Activated naive CD4-positive, alpha-beta T cell treated with anti-CD3 and anti-CD28 coated beads, Interleukin-2, amount 50 U/mL, for 16 hours (primary cell): ENCODE measurements around the gene KIF17.

Experiments
- DNase-seq: peaks from one replicate; pipeline ENCODE4 v3.0.0-alpha.2; 2020

KIF17 gene

DNA sequence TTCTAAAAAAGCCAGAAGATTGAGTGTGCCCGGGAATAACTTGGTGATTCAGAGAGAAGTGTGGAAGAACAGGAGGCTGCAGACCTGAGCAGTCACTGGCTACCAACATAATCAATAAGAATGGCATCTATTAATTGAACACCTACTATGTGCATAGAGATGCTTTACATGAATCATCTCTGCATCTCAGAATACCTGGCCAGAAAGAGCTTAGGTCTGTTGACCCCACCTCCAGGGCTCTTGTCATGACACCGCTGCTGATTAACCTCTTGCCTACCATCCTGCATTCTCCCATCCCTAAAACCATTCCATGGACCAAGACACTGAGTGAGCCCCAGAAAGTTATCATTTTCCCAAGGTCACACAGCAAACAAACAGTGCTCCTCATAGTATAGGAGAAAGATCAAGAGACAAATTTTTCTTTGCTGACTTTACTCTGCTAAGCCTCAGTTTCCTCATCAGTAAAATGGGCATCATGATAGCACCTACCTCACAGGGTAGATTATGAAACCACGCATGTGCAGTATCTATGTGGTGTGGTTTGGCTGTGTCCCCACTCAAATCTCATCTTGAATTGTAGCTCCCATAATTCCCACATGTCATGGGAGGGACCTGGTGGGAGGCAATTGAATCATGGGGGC is 100.8 kb downstream of the KIF17 start:
- DNase-seq = no peak

DNA sequence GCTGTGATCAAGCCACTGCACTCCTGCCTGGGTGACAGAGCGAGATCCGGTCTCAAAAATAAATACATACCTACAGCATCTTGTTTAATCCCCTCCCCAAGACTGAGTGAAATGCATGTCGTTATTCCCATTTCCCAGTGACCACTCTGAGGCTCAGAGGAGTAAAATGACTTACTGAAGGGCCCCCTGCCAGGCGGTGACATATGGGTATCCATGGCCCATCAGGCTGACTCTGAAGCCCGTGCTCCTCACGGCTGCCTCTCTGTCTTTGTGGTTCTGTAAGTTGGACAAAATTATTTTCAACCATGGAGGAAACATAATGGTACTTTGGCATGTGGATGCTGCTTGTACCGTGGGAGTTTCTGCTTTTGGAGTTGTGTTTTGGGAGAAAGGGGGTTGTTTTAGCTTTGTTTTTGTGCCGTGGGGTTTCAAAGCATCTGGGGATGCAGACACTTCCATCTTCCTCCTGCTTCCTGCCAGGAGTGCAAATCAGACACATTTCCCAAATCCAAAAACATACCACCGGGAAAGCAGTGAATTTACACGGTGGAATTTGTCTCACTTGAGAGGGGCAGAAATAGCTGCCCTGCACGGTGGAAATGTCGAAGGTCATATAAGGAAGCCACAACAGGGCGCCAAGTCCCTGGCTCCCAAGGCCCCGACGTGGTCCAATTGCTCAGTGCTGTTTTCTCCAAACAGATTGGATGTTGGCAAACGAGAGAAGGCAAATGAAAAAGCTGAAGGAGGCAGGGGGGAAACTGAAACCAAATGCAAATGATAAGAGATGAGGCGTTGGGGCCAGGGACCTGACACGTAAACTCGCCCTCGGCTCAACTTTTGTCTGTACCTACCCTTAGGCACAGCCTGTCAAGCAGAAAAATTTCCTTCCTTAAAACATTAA is 101.6 kb downstream of the KIF17 start:
- DNase-seq = no peak

DNA sequence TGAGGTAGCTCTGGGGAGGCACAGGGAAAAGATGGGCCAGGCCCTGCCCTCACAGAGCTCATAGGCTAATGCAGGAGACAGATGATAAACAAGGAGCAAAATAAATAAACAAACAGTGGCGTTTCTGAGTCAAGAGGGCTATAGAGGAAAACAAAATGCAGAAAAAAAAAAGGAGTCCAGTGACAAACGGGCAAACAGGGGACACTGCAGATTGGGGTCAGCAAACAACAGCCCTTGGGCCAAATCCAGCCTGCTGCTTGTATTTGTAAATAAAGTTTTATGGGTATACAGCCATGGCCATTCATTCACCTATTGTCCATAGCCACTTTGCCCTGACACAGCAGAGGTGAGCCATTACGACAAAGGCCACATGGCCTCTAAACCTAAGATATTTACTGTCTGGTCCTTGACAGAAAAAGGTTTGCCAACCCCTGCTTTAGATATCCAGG is 103.7 kb downstream of the KIF17 start:
- no peak for DNase-seq
